PFSK-1 (cell line): ENCODE data around the gene ZC3H12A.

Experiments
- FOXP2 ChIP-seq: optimal IDR thresholded peaks from 2 replicates; pipeline ENCODE3; 2011; ENCODE audit warnings: borderline replicate concordance, control low read depth, inconsistent platforms; ENCODE audit not compliant: insufficient read depth; ENCODE audit errors: extremely low read length, extremely low read depth
- POLR2AphosphoS5 ChIP-seq: IDR thresholded peaks from 2 replicates; pipeline ENCODE4 v1.6.1; 2012; ENCODE audit warnings: low read depth, mild to moderate bottlenecking, control low read depth, low read length, moderate library complexity
- REST ChIP-seq, 2 experiments: IDR thresholded peaks; 2 replicates each; pipeline versions ENCODE4 v1.6.1 to v1.8.0; 2011 to 2012; ENCODE audit warnings: low read depth in 2 of 2, low read length in 2 of 2, control low read depth in 1 of 2, inconsistent platforms in 1 of 2, mild to moderate bottlenecking in 1 of 2, moderate library complexity in 1 of 2; ENCODE audit not compliant: insufficient read depth in 1 of 2

GRCh38 chr1:37482004-37482785 is 7.8 kb downstream of the ZC3H12A start:
- TF ChIP-seq POLR2AphosphoS5, result no peak
- TF ChIP-seq FOXP2, result no peak
- TF ChIP-seq REST (IDR thresholded peaks at IDR 0.05; ENCODE audit: insufficient read depth in 1 of 2, low read depth in 2 of 2, low read length in 2 of 2), result no peak
